Erythroblast (primary cell): ENCODE data around the gene PHKA2.

Experiments
- GATA1 ChIP-seq: IDR thresholded peaks from 2 replicates; pipeline ENCODE4 v1.6.1; 2011; ENCODE audit warnings: low read depth, mild to moderate bottlenecking, control low read depth, low read length, moderate library complexity
- POLR2A ChIP-seq: IDR thresholded peaks from 2 replicates; pipeline ENCODE4 v1.6.1; 2011; ENCODE audit warnings: mild to moderate bottlenecking, low read length

GRCh38 chrX:18951032-18951431, 32.9 kb downstream of the PHKA2 start:
- no peak for TF ChIP-seq POLR2A
- TF ChIP-seq GATA1, result no peak
